K562 (cell line): ENCODE data around the gene RPN1.

Experiments
- ARHGAP35 ChIP-seq: fragments of 450-650 bp; IDR thresholded peaks from 2 replicates; pipeline ENCODE4 v1.6.1; 2018; ENCODE audit not compliant: partially characterized antibody
- CEBPZ ChIP-seq: fragments of 150-350 bp; IDR thresholded peaks from 2 replicates; pipeline ENCODE4 v1.6.1; 2014; ENCODE audit warnings: low read depth, mild to moderate bottlenecking, low read length, borderline replicate concordance
- MCM7 ChIP-seq, 2 experiments: fragments of 450-650 bp; IDR thresholded peaks; 2 replicates each; pipeline ENCODE4 v1.6.1; 2016 to 2018
- SREBF2 ChIP-seq: sonication (generic); formaldehyde crosslinking; IDR thresholded peaks from 2 replicates; pipeline ENCODE4 v1.4.0; 2020; ENCODE audit warnings: mild to moderate bottlenecking, missing genetic modification reagents
- TAF7 ChIP-seq: fragments of 450-650 bp; IDR thresholded peaks from 2 replicates; pipeline ENCODE4 v1.6.1; 2016; ENCODE audit warnings: missing genetic modification characterization, missing compliant biosample characterization
- ZFP1 ChIP-seq: fragments of 450-650 bp; formaldehyde crosslinking; IDR thresholded peaks from 2 replicates; pipeline ENCODE4 v1.4.0; 2020; ENCODE audit warnings: mild to moderate bottlenecking, mixed read lengths

- TF ChIP-seq TAF7 = no peak
- TF ChIP-seq ZFP1 (CRISPR knock-in tag) = no peak
- TF ChIP-seq ARHGAP35 = no peak
- no peak for TF ChIP-seq MCM7 (IDR thresholded peaks at IDR 0.05)
- no peak for TF ChIP-seq SREBF2 (CRISPR knock-in tag)
- TF ChIP-seq CEBPZ = no peak
Observed at GRCh38 chr3:128634075-128634611, 16.5 kb downstream of the RPN1 start.
